ENCODE measurements around the gene RAD9A.

GRCh38 chr11:67405688-67406339, 14.0 kb downstream of the RAD9A start:
- TF ChIP-seq CTCF (IDR thresholded peaks at IDR 0.05) (no peak), POLR2A (IDR thresholded peaks at IDR 0.05) (no peak)

All from ovary (tissue), 3 donors.